Measurements from ENCODE around the gene GRAMD1A.
"Not testable (repeated sequence)": the region's sequence is repeated elsewhere in the genome, so short reads cannot be mapped to it uniquely, and the experiment has no call there.

The GRAMD1A gene

DNA sequence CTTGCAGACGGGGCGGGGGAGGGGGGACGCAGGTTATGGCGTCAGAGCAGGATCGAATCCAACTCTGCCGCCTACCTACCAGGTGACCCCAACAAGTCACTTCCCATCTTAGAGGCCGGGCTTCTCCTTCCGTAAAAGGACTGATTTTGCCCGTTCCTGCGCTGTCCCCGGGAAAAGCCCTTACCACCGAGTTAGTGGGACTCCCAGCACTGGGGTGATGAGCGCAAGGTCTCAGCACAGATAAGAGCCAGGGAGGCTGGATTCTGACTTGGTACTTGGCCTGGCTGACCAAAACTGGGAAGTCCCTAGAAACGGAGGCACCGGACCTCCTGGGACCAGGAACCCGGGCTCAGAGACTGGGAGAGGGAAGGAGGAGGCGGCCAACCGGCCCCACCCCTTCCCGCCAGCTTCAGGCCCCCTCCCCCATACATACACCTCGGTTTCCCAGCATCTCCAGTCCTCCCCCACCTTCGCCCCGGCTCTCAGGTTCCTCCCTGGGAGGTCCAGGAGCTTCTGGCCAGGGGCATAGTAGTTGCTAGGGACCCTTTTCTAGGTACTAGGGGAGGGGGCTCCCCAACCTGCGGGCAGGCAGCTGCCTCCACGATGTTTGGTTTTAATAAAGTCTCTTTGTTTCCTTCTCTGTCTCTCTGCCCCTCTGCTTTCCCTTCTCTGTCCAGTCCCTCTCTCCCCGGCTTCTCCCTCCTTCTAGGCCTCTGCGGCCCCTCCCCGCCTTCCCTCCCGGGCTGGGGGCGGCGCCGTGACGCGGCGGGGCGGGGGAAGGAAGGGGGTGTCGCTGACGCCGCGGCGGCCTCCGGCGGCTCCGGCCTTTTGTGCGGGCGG lies at the start of gene GRAMD1A:
TSS of gene GRAMD1A (plus strand) at position 826 of the 840 bp plus-strand sequence. CDS start 156 bp downstream, outside the sequence.
- peak; percentile 90 for DNase-seq

DNA sequence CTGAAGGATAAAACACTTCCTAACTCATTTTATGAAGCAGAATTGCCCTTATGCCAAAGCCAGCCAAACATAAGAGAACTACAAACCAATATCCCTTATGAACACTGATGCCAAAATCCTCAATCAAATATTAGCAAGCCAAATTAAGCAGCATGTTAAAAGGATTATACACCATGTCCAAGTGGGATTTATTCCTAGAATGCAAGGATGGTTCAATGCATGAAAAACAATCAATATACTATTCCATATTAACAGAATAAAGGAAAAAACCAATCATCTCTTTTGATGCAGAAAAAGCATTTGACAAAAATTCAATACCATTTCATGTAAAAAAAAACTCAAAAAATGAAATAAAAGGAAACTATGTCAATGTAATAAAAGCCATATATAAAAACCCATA lies 47.0 kb upstream of the GRAMD1A start:
- DNase-seq: no peak

DNA sequence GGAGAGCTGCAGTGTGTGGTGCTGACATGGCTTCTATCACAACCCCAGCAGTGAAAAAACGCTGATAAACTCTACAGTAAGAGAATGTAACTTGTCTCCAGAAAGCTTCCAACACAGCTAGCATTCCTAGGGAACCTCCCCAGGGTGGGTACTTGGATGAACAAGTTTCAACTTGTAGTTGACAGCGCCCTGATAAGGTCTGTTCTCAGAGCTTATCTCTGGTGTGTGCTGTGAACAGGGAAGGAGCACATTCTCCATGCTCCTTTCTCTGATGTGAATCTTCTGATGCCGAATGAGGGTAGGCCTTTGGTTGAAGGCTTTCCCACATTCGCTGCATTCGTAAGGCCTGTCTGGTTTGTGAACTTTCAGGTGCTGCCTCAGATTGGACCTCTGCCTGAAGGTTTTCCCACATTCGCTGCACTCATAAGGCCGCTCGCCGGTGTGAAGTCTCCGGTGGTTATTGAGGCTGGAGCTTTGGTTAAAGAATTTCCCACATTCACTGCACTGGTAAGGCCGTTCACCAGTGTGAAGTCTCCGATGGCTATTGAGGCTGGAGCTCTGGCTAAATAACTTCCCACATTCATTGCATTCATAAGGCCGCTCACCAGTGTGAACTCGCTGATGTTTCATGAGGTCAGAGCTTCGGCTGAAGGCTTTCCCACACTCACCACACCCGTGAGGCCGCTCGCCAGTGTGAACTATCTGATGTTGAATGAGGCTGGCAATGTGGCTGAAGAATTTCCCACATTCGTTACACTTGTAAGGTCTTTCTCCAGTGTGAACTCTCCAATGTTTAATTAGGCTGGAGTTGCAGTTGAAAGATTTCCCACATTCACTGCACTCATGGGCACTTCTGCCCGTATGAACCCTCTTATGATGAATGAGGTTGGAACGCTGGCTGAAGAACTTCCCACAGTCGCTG lies 42.0 kb upstream of the GRAMD1A start:
- no peak for DNase-seq

DNA sequence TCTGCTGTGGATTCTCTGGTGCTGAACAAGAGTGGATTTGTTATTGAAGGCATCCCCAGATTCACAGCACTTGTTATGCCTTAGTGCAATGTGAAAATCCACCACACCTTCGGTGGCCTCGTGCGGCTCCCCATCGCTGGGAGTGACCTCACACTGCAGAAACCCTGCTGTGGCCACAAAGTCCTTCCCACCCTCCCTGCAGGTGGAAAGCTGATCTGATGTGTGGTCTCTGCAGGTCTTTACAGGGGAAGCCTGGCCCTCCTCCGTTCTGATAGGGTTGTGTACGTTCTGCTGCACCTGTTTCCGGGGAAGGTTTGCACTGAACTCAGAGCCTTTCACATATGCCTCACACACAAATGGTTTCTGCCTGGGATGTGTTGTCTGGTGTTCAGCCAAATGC lies 41.1 kb upstream of the GRAMD1A start:
- no peak for DNase-seq

DNA sequence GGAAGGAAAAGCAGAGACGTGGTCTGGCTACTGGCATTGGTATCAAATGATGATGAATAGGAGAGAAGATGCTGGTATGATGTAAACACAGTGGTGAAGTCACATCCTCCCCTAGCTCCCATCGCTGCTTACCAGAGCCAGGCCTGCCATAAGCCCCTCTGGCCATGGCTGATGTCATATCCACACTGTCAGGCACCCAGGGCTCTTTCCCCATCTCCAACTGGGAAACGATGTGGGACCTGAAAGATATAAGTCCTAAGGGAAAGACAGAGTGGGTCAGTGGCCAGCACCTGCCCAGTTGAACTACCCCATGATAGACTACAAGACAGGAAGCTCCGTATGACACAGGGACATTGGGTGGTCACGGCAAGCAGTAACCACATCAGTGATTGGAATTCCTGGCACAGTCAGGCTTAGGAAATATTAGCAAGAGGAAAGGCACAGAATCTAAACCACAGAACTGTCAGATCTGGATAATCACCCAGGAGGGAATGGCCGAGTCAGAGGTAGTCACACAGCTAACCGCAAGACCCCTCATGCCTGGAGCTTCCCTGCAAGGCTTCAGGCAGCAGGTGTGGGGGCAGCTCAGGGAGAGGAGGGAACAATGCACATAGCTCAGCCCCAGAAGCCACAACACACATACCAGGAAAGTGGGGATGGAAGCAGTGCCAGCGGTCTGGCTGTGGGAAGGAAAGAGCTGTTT lies 39.9 kb upstream of the GRAMD1A start:
- no peak for DNase-seq

DNA sequence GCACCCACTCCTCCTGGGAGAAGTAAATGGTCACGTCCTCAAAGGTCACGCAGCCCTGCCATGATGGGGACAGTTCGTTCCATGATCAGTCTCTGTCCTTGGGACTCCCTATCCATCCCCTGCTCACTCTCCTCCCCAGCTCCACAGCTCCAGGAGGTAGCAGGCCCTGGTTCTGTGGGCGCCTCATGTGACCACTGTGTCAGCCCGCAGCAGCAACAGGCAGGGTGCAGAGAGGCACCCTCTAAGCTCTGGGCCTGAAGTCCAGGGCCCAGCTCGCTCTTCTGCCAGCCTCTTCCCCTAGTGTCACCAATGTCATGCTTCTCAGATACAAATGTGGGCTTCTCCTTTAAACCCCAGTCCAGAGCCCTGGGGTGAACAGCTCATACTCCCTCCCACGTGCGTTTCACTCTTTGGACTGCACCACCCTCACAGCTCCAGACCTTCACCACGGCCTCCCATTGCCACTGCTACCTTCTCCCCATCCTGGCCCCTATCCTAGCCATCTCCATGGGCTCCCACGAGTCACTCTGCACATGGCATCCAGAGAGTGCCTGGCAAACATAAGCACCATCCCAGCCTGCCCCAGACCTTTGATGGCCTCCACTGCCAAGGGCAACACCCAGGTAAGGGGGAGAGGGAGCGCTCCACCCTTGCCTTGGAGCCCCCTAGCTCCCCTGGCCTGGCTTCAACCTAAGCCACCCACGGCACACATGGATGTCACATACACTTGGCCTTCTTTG lies 39.0 kb upstream of the GRAMD1A start:
- DNase-seq: no peak

DNA sequence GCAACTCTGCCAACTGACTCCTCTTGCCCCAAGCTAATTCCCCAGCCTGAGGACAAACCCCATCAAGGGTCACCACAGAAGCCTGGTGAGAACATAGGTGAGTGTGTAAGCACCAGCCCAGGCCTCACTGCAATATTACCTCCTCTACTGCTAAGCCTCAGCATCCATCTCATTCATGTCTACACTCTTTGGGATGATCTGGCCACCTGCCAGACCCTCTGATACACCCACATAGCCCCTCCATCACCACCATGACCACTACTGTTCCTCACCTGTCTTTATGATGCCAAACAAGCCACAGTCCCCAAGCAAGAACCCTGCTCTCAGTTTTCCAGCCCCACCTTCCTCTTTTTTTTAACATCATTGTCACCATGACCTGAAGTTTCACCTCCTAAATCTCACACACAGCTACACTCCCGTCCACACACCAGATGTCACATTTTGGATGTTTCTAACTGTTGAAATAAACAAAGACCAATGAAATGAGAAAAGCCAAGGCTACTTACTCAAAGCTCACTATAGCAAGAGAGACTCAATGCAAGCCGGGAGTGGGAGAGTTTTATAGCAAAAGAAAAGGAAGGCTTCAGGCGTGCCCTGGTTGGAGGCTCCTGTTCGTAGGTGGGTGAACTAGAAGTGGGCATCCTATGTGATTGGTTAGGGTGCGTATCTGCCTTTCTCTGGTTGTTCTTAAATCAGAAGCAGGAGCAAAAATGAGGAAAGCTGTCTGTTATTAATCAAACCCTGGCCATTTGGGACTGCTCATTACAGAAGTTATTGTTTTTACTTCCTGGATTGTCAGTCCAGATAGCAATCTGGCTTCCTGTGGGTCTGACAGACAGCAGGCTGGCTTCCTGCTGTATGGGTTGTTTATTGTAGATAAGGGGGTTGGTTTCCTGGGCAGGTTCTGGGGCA lies 38.1 kb upstream of the GRAMD1A start:
- no peak for DNase-seq

DNA sequence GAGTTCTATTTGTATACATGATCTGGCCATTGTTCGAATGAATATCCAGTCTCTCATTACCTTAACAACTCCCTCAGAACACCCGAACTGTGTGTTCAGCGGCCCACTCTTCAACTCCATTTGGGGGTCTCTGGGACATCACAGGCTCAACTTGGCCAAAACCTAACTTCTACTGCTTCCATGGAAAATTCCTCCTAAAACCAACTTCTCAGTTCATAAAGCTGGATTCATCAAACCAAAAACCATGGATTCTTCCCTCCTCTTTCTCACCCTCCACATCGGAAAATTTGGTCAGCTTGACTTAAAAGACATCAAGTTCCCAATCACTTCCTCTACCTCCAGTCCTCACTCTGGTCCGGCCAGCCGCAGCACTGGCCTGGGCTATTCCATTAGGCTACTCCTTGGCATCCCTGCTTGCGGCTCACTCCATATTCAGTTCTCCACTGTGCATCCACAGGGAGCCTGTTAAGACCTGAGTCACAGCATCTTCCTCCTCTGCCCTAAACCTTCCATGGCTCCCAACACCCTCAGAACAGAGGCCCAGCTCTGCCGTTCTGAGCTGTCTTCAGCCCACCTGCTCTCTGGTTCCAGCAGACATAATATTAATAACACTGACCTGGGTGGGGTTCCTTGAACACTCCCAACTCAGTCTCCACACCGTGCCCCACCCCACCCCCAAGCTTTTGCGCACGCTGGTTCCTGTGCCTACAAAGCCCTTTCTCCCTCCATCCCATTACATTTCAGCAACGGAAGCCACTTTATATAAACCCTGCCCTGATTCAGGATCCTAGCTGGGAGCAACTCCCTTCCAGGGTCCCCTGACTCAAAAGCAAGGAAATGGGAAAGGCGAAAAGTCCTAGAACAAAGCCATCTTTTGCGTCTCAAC lies 37.2 kb upstream of the GRAMD1A start:
- DNase-seq: no peak

DNA sequence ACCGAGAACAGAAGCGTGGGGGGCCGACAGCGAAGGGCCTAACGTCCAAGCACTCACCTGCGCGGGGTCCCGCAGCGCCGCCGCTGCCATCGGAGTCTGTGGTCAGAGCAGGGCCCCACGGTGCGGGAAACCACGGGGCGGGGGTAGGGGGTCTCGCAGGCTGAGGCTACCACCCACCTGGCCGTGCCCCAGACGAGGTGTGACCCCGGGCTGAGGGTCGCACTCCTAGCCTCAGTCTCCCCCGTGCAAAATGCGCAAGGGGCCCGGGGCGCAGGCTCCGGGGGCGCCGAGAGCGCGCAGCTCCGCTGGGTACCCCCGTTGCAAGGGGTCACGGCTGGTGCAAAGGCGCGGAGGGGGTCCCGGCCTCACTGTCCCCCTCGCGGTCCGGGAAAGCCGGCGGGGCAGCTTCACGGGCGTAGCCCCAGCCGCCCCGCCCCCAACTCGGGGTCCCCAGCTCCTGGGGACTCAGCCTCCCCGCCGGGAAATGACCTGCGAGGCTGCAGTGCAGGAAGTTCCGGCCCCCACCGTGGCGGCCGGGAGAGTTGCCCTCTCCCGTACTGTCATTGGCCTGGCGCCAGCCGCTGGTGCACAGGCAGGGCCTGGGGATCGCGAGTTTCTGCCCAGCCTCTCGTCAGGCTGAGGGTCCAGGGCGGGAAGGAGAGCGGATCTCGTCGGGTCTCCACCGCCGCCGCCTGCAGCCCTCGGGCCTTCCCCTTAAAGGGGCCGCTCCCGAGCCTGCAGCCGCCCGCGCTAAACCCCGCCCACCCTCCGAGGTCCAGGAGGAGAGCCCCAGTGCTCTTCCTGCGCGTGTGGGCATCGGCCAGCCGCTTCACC lies 36.3 kb upstream of the GRAMD1A start, which contains the start of gene ZNF792:
TSS of gene ZNF792 (minus strand) at position 657 of the 834 bp plus-strand sequence. CDS start at position 90, 567 bp downstream.
- peak; percentile 31 for DNase-seq

DNA sequence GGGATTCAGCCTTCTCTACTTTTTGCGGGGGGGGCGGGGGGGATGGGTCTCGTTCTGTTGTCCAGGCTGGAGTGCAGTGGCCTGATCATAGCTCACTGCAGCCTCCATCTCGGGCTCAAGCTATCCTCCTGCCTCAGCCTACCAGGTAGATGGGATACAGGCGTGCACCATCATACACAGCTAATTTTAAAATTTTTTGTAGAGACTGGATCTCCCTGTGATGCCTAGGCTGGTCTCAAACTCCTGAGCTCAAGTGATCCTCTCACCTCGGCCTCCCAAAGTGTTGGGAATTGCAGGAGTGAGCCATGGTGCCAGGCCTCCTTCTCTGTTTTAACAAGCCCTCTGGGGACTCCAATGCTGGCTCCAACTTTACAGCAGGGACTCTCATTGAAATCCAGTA lies 35.5 kb upstream of the GRAMD1A start:
- no peak for DNase-seq

DNA sequence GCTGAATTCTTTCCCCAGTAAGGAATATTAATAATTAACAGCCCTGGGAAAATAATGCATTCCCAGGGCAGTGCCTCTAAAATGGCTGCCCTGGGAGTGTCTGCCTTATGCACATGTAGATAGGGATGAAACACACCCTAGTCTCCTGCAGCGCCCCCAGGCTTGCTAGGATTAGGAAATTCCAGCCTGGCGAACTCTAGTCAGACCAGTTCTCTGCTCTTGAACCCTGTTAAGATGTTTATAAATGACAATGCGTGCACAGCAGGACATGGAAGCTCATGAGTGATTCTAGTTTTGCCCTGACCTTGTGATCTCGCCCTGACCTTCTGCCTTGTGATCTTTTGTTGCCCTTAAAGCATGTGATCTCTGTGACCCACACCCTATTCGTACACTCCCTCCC lies 34.6 kb upstream of the GRAMD1A start:
- not testable (repeated sequence) for DNase-seq

DNA sequence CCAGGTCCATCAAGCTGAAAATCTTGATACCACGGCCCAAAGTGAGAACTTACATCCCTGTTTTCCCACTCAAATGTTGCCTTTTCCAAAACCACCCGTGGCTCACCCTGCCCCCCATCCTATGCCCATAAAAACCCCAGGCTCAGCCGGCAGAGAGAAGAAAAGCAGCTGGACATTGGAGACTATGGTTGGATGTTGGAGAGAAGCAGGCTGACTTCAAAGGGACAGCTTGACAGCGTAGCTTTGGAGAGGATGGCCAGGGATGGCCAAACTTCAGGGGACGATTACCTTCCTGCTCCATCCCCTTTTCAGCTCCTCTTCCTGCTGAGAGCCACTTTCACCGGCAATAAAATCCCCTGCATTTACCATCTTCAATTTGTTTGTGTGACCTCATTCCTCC lies 32.6 kb upstream of the GRAMD1A start:
- DNase-seq: no peak

DNA sequence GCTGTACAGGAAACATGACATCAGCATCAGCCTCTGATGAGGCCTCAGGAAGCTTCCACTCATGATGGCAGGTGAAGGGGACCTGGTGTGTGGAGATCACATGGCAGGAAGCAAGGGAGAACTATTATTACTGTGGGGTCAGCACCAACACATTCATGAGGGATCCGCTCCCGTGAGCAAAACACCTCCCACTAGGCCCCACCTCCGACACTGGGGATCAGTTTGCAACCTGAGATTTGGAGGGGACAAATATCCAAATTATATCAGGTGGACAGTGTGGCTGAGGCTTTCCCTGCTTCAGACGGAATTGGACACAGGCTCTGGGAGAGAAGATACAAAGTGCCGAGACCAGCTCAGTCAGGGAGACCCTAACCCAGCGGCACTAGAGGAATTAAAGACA lies 30.4 kb upstream of the GRAMD1A start:
- DNase-seq: no peak

DNA sequence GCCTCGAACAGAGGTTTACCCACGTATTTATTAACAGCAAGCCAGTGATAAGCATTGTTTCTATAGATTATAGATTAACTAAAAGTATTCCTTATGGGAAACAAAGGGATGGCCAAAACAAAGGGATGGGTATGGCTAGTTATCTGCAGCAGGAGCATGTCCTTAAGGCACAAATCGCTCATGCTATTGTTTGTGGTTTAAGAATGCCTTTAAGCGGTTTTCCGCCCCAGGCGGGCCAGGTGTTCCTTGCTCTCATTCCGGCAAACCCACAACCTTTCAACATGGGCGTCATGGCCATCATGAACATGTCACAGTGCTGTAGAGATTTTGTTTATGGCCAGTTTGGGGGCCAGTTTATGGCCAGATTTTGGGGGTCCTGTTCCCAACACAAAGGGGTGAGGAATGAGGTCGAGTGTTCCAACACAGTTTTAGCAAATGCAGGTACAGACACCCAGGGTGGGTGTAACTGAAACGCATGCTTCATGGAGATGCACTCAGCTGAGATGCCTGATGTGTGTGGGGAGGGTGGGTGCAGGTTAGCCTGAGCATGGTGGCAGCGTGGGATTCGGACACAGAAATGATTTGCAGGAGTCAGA lies 29.8 kb upstream of the GRAMD1A start:
- not testable (repeated sequence) for DNase-seq

DNA sequence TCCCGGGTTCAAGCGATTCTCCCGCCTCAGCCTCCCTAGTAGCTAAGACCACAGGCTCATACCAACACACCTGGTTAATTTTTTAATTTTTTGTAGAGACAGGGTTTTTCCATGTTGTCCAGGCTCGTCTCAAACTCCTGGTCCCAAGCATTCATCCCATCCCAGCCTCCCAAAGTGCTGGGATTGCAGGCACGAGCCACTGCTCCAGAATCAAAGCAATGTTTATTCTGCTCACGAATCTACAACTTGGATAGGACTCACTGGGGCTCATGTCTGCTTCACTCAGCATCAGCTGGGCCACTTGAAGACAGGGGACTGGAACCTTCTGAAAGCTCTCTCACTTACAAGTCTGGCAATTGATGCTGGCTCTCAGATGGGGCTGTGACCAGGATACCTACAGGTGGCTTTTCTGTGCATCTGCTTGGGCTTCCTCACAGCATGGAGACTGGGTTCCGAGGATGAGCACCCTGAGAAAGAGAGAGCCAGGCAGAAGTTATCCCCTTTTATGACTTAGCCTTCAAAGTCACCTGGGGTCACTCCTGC lies 27.9 kb upstream of the GRAMD1A start:
- no peak for DNase-seq

DNA sequence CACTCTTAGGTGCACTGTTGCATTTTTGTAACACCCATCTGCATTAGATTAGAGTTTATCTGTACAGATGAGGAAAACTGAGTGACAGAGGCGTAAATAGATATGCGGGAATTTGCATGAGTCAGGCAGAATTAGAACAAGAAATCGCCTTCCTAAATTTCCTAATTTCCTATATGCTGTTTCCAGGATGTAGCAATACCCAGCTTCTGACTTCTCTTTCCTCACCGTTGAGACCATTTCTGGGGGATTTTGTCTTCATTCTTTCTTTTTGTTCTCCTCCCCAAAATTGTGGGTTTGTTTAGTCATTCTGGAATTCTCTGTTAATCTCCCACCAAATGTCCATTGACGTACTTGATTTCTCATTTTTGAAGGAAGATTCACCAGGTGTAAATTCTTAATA lies 25.5 kb upstream of the GRAMD1A start:
- DNase-seq: no peak

DNA sequence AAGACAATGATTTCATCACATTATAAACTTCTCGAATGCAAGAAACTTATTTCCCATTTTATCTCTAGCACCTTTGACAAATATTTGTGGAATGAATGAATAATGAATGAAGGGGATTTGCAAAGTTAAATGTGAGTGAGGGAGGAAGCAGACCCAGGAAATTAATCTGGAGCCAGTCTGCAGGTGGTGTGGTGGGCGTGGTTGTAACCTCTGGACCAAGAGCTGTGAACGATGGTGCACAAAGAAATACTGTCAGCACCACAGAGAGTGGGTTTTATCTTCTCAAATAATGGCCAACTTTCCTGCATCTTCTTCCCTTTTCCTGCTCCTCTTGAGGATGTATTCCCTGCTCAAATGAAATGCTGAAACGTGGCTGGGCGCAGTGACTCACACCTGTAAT lies 25.1 kb upstream of the GRAMD1A start:
- DNase-seq: no peak

DNA sequence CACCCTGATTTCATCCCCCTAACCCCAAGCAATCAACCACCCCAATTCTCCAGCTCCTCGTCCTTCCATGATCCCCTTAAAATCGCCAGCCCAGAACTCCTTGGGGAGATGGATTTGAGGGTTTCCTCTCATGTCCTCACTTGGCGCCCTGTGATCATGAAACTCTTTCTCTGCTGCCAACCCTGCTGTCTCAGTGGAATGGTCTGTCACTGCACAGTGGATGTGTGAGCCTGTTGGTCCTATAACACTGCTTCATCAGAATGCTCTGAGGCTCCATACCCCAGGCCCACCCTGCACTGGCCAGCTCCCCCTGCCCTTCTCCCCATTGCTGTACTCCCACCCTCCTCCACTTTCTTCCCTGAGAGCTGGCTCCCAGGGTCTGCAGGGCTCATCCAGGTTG lies 23.5 kb upstream of the GRAMD1A start:
- no peak for DNase-seq

All from midbrain (tissue), 1 donor.